Measurements from ENCODE around the gene RAP1B.
A peak's percentile ranks its signal among the peaks of the same experiment; 100 is the strongest.

The RAP1B gene

DNA sequence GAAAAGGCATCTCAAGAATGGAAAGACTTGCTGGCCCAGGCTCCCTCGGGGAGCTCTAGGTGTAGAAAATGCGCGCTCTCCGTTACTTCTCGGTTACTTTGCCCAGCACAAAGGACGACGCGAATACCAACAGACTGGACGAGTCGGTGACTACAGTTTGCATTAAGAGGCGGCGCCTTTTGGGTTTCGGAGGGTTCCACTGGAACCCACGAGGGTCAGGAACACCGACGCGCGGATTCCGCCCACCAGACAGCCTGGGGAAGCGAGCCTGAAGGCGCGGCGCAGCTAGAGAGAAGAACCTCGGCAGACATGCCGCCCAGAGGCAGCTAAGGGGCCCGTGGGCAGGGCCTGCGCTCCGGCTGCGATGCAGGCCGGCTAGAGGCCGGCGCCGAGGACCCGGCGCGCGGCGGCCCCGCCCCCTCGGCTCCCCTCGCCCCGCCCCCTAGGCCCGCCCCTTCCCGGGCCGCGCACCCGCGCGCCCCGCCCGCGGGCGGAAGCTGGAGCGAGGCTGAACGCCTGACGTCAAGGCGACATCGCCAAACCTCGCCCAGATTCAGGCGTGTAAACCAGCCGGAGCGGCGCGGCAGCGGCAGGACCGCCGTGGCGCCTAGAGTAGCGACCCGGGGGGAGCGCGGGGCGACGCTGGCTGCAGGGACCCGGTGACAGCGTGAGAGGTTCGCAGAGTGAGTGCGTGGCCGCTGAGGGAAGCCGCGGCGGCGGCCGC is at the start of gene RAP1B:
RAP1B (plus strand) TSS at position 530 of the 724 bp plus-strand sequence. CDS start 37,826 bp downstream, outside the sequence.
- Histone ChIP-seq H3K36me3 (ENCODE audit: control insufficient read depth, insufficient read depth, low read length) (no peaks in the 10 kb centered on the region; the same call in 1 of the 2 replicates), H3K4me3 (ENCODE audit: low read depth, low read length) (peak within 1 kb of the TSS; percentile 96), H3K9me3 (ENCODE audit: control insufficient read depth, insufficient read depth, low read length) (no peaks in the 10 kb centered on the region), H3K9ac (ENCODE audit: low read depth, low read length) (peak within 1 kb of the TSS; percentile 98), H3K27ac (ENCODE audit: low read depth, low read length) (peak within 1 kb of the TSS; percentile 99), H3K4me1 (ENCODE audit: control insufficient read depth, insufficient read depth, low read length) (peaks cover 50% of the 10 kb centered on the region), H3K27me3 (ENCODE audit: control insufficient read depth, insufficient read depth, low read length) (no peaks in the 10 kb centered on the region)

DNA sequence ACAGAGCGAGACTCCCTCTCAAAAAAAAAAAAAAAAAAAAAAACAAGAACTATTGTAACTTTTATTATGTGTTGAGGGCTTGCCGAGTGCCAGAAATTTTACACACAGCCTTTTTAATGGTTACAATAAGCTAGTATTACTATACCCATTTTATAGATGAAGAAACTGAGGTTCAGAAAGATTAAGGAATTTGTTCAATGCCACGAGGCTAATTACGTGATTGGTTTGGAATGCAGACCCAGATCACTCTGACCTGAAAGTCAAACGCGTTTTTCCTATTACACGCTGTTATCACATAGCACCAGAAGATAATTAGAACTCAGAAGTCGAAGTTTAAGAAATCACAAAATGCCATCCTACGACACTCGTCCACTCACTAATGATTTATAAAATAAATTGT is 48.9 kb upstream of the RAP1B start:
- H3K27me3 ChIP-seq (ENCODE audit: control insufficient read depth, insufficient read depth, low read length) = no peaks in the 10 kb centered on the region
- no peak overlapping the region for H3K4me3 ChIP-seq (ENCODE audit: low read depth, low read length)
- peaks cover 6% of the 10 kb centered on the region; the same call in 1 of the 2 replicates for H3K4me1 ChIP-seq (ENCODE audit: control insufficient read depth, insufficient read depth, low read length)
- H3K9me3 ChIP-seq (ENCODE audit: control insufficient read depth, insufficient read depth, low read length) = no peaks in the 10 kb centered on the region
- no peaks in the 10 kb centered on the region for H3K36me3 ChIP-seq (ENCODE audit: control insufficient read depth, insufficient read depth, low read length)
- H3K9ac ChIP-seq (ENCODE audit: low read depth, low read length) = no peak overlapping the region
- H3K27ac ChIP-seq (ENCODE audit: low read depth, low read length) = no peak overlapping the region

DNA sequence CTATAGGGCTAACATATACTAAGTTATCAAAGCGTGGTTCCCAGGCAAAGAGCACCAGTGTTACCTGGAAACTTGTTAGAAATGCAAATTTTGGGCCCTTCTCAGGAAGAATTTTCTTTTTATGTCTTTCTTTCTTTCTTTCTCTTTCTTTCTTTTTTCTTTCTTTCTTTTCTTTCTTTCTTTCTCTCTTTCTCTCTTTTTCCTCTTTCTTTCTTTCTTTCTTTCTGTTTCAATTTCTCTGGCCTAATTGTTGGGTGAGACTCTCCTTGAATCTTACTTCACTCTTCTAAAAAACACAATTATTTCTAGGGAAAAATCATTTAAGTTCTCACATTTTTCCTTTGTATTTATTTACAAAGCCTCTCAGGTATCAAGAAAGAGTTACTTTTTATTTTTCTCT is 46.5 kb upstream of the RAP1B start:
- no peak overlapping the region for H3K4me3 ChIP-seq (ENCODE audit: low read depth, low read length)
- no peaks in the 10 kb centered on the region for H3K27me3 ChIP-seq (ENCODE audit: control insufficient read depth, insufficient read depth, low read length)
- H3K27ac ChIP-seq (ENCODE audit: low read depth, low read length) = no peak overlapping the region
- no peaks in the 10 kb centered on the region for H3K36me3 ChIP-seq (ENCODE audit: control insufficient read depth, insufficient read depth, low read length)
- H3K9me3 ChIP-seq (ENCODE audit: control insufficient read depth, insufficient read depth, low read length) = no peaks in the 10 kb centered on the region
- H3K4me1 ChIP-seq (ENCODE audit: control insufficient read depth, insufficient read depth, low read length) = peaks cover 6% of the 10 kb centered on the region; the same call in 1 of the 2 replicates
- H3K9ac ChIP-seq (ENCODE audit: low read depth, low read length) = no peak overlapping the region

DNA sequence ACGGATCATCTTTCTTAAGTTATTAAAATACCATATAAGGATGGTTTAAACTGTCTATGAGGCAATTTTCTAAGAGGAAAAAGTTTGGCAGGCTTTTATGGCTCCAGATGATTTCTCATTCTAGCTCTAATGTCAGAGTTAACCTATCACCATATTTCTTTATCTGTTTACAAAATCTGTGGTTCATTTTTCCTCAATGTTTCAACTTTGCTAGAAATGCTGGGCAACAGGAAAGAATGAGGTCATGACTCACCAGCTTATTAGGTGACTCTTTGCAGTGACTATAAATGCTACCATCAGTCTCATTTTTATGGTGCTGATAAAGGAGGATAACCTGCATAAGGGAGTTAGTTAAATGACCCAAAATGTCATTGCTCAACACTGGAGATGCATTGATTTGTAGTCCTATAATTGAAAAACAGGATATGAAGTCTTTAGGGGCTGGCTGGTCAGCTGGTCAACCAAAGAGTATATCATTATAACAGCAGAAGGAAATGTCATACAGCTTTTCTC is 45.3 kb upstream of the RAP1B start:
- peaks cover 1% of the 10 kb centered on the region; the same call in 1 of the 2 replicates for H3K4me1 ChIP-seq (ENCODE audit: control insufficient read depth, insufficient read depth, low read length)
- no peaks in the 10 kb centered on the region for H3K36me3 ChIP-seq (ENCODE audit: control insufficient read depth, insufficient read depth, low read length)
- H3K27ac ChIP-seq (ENCODE audit: low read depth, low read length) = no peak overlapping the region
- H3K9me3 ChIP-seq (ENCODE audit: control insufficient read depth, insufficient read depth, low read length) = no peaks in the 10 kb centered on the region
- no peaks in the 10 kb centered on the region for H3K27me3 ChIP-seq (ENCODE audit: control insufficient read depth, insufficient read depth, low read length)
- H3K4me3 ChIP-seq (ENCODE audit: low read depth, low read length) = no peak overlapping the region
- no peak overlapping the region for H3K9ac ChIP-seq (ENCODE audit: low read depth, low read length)

DNA sequence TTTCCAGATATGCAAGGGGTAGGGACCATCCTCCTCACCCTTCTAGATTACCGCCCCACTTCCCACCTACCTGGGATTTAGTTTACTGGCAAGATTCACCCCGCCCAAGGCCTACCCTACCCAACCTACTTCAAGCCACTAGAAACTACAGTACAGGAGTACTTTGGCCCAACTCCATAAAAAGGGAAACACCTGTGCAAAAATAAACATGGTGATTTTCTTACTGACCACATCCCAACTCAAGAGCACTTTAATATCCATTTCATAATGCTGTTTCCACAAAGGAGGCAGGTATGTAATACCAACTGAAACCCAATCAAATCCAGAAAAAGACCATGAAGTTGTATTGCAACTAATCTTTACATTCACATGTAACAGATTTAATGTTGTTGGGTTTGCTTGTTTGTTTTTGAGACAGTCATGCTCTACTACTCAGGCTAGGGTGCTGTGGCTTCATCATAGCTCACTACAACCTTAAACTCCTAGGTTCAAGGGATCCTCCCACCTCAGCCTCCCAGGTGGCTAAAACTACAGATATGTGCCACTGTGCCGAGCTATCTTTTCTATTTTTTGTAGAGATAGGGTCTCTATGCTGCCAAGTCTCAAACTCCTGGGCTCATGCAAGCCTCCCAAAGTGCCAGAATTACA is 41.7 kb upstream of the RAP1B start:
- no peaks in the 10 kb centered on the region for H3K36me3 ChIP-seq (ENCODE audit: control insufficient read depth, insufficient read depth, low read length)
- H3K27ac ChIP-seq (ENCODE audit: low read depth, low read length) = no peak overlapping the region
- no peak overlapping the region for H3K4me3 ChIP-seq (ENCODE audit: low read depth, low read length)
- H3K4me1 ChIP-seq (ENCODE audit: control insufficient read depth, insufficient read depth, low read length) = no peaks in the 10 kb centered on the region
- no peaks in the 10 kb centered on the region for H3K27me3 ChIP-seq (ENCODE audit: control insufficient read depth, insufficient read depth, low read length)
- no peak overlapping the region for H3K9ac ChIP-seq (ENCODE audit: low read depth, low read length)
- H3K9me3 ChIP-seq (ENCODE audit: control insufficient read depth, insufficient read depth, low read length) = no peaks in the 10 kb centered on the region

DNA sequence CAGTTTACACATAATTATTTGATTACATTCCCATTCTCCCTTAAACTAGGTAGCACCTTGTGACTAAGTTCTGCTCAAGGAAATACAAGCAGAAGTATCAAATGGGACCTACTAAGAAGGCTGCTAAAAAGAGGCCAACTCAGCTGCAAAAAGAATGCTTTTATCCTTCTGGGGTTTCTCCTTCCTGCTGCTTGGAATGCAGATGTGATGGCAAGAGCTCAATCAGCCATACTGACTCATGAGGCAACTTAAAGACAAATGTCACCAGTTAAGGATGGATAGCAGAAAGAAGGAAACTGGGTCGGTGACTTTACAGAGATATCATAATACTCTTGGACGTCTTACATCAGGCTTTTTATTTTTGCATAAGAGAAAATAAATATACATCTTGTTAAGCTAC is 38.0 kb upstream of the RAP1B start:
- Histone ChIP-seq H3K27ac (ENCODE audit: low read depth, low read length) (no peak overlapping the region), H3K9me3 (ENCODE audit: control insufficient read depth, insufficient read depth, low read length) (no peaks in the 10 kb centered on the region), H3K9ac (ENCODE audit: low read depth, low read length) (no peak overlapping the region), H3K27me3 (ENCODE audit: control insufficient read depth, insufficient read depth, low read length) (no peaks in the 10 kb centered on the region), H3K4me3 (ENCODE audit: low read depth, low read length) (no peak overlapping the region), H3K4me1 (ENCODE audit: control insufficient read depth, insufficient read depth, low read length) (no peaks in the 10 kb centered on the region), H3K36me3 (ENCODE audit: control insufficient read depth, insufficient read depth, low read length) (no peaks in the 10 kb centered on the region)

DNA sequence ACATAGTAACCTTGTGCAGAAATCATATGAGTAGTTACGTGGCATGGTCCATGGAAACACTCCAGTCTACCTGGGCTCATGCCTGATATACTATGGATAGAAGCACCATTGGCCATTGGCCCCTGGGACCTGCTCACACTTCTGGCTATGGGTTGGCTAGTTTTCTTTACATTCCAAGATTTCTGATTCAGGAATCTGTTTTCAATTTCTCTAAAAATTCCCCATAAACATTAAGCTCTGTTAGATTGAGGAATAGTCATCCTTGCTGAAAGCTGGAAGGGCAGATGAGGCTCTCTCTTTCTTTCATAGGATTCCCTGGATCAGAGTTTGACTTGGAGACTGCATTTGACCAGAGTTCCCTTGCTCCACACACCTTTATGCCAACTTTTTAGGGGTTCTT is 37.3 kb upstream of the RAP1B start:
- no peaks in the 10 kb centered on the region for H3K27me3 ChIP-seq (ENCODE audit: control insufficient read depth, insufficient read depth, low read length)
- H3K9ac ChIP-seq (ENCODE audit: low read depth, low read length) = no peak overlapping the region
- H3K4me3 ChIP-seq (ENCODE audit: low read depth, low read length) = no peak overlapping the region
- no peaks in the 10 kb centered on the region for H3K9me3 ChIP-seq (ENCODE audit: control insufficient read depth, insufficient read depth, low read length)
- H3K4me1 ChIP-seq (ENCODE audit: control insufficient read depth, insufficient read depth, low read length) = no peaks in the 10 kb centered on the region
- H3K36me3 ChIP-seq (ENCODE audit: control insufficient read depth, insufficient read depth, low read length) = no peaks in the 10 kb centered on the region
- H3K27ac ChIP-seq (ENCODE audit: low read depth, low read length) = no peak overlapping the region

DNA sequence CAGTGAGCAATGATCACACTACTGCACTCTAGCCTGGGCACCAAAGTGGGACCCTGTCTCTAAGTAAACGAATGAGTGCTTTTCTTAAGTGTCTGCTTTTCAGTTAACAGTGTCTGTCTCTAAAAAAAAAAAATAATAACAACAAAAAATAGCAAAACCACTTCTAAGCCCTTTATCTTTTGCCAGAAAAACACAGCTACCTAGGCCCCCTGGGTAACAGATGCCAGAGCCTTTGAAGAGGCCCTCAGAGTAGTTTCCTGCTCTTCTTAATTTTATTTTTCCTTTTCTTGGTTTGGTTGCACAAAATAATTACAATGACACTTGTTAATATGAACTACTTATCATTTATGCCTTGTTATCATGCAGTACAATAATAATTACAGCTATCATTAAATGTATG is 32.8 kb upstream of the RAP1B start:
- Histone ChIP-seq H3K9ac (ENCODE audit: low read depth, low read length) (no peak overlapping the region), H3K4me1 (ENCODE audit: control insufficient read depth, insufficient read depth, low read length) (no peaks in the 10 kb centered on the region), H3K27me3 (ENCODE audit: control insufficient read depth, insufficient read depth, low read length) (no peaks in the 10 kb centered on the region), H3K4me3 (ENCODE audit: low read depth, low read length) (no peak overlapping the region), H3K36me3 (ENCODE audit: control insufficient read depth, insufficient read depth, low read length) (no peaks in the 10 kb centered on the region), H3K9me3 (ENCODE audit: control insufficient read depth, insufficient read depth, low read length) (no peaks in the 10 kb centered on the region), H3K27ac (ENCODE audit: low read depth, low read length) (no peak overlapping the region)

DNA sequence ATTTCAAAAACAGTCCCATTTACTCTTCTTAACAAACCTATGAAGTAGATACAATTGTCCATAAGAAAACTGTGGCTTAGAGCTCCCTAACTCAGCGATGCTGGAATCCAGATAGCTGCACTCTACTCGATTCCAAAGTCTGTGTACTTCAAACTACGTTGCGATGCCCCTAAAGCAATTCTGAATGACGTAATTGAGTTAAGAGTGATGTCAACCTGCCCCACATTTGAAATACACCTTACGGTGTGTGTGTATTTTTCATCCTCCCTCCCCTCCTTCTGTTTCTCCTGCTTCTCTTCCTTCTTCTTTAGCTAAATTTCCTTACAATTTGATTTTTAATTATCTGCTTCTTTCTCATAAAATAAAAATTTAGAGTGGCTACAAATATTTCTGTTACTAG is 31.9 kb upstream of the RAP1B start:
- Histone ChIP-seq H3K27me3 (ENCODE audit: control insufficient read depth, insufficient read depth, low read length) (no peaks in the 10 kb centered on the region), H3K36me3 (ENCODE audit: control insufficient read depth, insufficient read depth, low read length) (no peaks in the 10 kb centered on the region), H3K9me3 (ENCODE audit: control insufficient read depth, insufficient read depth, low read length) (no peaks in the 10 kb centered on the region), H3K27ac (ENCODE audit: low read depth, low read length) (no peak overlapping the region), H3K9ac (ENCODE audit: low read depth, low read length) (no peak overlapping the region), H3K4me1 (ENCODE audit: control insufficient read depth, insufficient read depth, low read length) (peaks cover 3% of the 10 kb centered on the region; the same call in 1 of the 2 replicates), H3K4me3 (ENCODE audit: low read depth, low read length) (no peak overlapping the region)

DNA sequence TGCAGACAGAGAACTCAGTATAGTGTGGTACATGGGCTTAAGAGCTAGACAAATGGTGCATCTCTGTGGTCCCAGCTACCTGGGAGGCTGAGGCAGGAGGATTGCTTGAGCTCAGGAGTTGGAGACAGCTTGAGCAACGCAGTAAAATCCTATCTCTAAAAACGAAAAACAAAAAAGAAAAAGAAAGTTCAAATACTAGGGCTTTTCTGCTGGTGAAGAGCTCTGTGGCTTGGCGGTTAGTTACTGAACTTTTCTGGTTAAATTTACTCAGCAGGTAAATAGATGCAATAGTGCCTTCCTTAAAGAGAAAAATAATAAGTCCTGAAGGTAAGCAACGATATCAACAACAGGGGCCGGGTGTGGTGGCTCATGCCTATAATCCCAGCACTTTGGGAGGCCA is 31.4 kb upstream of the RAP1B start:
- H3K36me3 ChIP-seq (ENCODE audit: control insufficient read depth, insufficient read depth, low read length) = no peaks in the 10 kb centered on the region
- H3K4me1 ChIP-seq (ENCODE audit: control insufficient read depth, insufficient read depth, low read length) = peaks cover 3% of the 10 kb centered on the region; the same call in 1 of the 2 replicates
- H3K9ac ChIP-seq (ENCODE audit: low read depth, low read length) = no peak overlapping the region
- no peak overlapping the region for H3K4me3 ChIP-seq (ENCODE audit: low read depth, low read length)
- H3K27ac ChIP-seq (ENCODE audit: low read depth, low read length) = no peak overlapping the region
- no peaks in the 10 kb centered on the region for H3K9me3 ChIP-seq (ENCODE audit: control insufficient read depth, insufficient read depth, low read length)
- H3K27me3 ChIP-seq (ENCODE audit: control insufficient read depth, insufficient read depth, low read length) = no peaks in the 10 kb centered on the region

DNA sequence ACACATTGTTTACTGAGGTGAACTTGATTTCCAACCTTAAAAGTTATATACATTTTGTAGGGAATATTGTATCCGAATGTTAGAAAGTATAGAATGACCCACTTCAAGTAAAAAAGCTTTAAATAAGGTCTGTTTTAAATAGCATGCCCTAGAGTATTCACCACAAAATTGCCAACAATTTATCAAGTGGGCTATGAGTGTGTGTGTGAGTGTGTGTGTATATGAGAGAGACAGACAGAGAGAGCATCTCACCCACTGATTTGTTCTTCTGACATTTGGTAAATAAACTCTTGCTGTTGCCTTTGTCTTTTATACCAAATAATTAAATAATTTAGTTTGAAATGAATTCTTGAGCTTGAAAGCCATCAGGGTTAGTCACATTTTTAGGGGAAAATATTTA is 29.8 kb upstream of the RAP1B start:
- no peaks in the 10 kb centered on the region for H3K9me3 ChIP-seq (ENCODE audit: control insufficient read depth, insufficient read depth, low read length)
- no peak overlapping the region for H3K4me3 ChIP-seq (ENCODE audit: low read depth, low read length)
- H3K4me1 ChIP-seq (ENCODE audit: control insufficient read depth, insufficient read depth, low read length) = peaks cover 11% of the 10 kb centered on the region; the same call in 1 of the 2 replicates
- no peak overlapping the region for H3K27ac ChIP-seq (ENCODE audit: low read depth, low read length)
- no peaks in the 10 kb centered on the region for H3K27me3 ChIP-seq (ENCODE audit: control insufficient read depth, insufficient read depth, low read length)
- no peaks in the 10 kb centered on the region for H3K36me3 ChIP-seq (ENCODE audit: control insufficient read depth, insufficient read depth, low read length)
- H3K9ac ChIP-seq (ENCODE audit: low read depth, low read length) = no peak overlapping the region
